Activated CD4-positive, CD25-positive, alpha-beta regulatory T cell treated with anti-CD3 and anti-CD28 coated beads, Interleukin-2, amount 50 U/mL, for 16 hours (primary cell): ENCODE results near the gene ZSCAN25.
"Not testable (repeated sequence)": the region's sequence is repeated elsewhere in the genome, so short reads cannot be mapped to it uniquely, and the experiment has no call there.

ENCODE experiments used
- DNase-seq: peaks from one replicate; pipeline ENCODE4 v3.0.0-alpha.2; 2020; ENCODE audit warnings: low read depth, low spot score

Gene ZSCAN25

GRCh38 chr7:99616359-99617191, at the start of gene ZSCAN25:
TSS of gene ZSCAN25 (plus strand) at chr7:99616946. CDS start at chr7:99619607, 2,661 bp downstream.
- peak; percentile 66 for DNase-seq

- not testable (repeated sequence) for DNase-seq
Observed at GRCh38 chr7:99568770-99569169, 48.0 kb upstream of the ZSCAN25 start.

- DNase-seq: no peak
Observed at GRCh38 chr7:99571768-99572167, 45.0 kb upstream of the ZSCAN25 start.

- no peak for DNase-seq
Observed at GRCh38 chr7:99573257-99573656, 43.5 kb upstream of the ZSCAN25 start.

GRCh38 chr7:99576251-99576650, 40.5 kb upstream of the ZSCAN25 start:
- no peak for DNase-seq

- no peak for DNase-seq
Observed at GRCh38 chr7:99579281-99579955, 37.3 kb upstream of the ZSCAN25 start.

- peak; percentile 12 for DNase-seq
Observed at GRCh38 chr7:99579956-99580777, 36.6 kb upstream of the ZSCAN25 start.

GRCh38 chr7:99580778-99581332, 35.9 kb upstream of the ZSCAN25 start:
- not testable (repeated sequence) for DNase-seq

- no peak for DNase-seq
Observed at GRCh38 chr7:99588868-99589267, 27.9 kb upstream of the ZSCAN25 start.

- DNase-seq: no peak
Observed at GRCh38 chr7:99594948-99595745, 21.6 kb upstream of the ZSCAN25 start.

GRCh38 chr7:99596408-99596955, 20.3 kb upstream of the ZSCAN25 start:
- no peak for DNase-seq

GRCh38 chr7:99597762-99598501, 18.8 kb upstream of the ZSCAN25 start, which contains the start of gene TMEM225B:
TSS of gene TMEM225B (plus strand) at chr7:99598267. CDS start at chr7:99604389, 6,122 bp downstream.
- no peak for DNase-seq

GRCh38 chr7:99599836-99600235, 16.9 kb upstream of the ZSCAN25 start:
- DNase-seq: no peak

- DNase-seq: no peak
Observed at GRCh38 chr7:99601656-99602310, 15.0 kb upstream of the ZSCAN25 start.

- no peak for DNase-seq
Observed at GRCh38 chr7:99605527-99605926, 11.2 kb upstream of the ZSCAN25 start.

GRCh38 chr7:99606531-99606930, 10.2 kb upstream of the ZSCAN25 start:
- DNase-seq: no peak

- DNase-seq: no peak
Observed at GRCh38 chr7:99607548-99607947, 9.2 kb upstream of the ZSCAN25 start.

- no peak for DNase-seq
Observed at GRCh38 chr7:99614495-99614894, 2.3 kb upstream of the ZSCAN25 start.

- DNase-seq: no peak
Observed at GRCh38 chr7:99615989-99616358, 772 bp upstream of the ZSCAN25 start.
